ENCODE results near the gene FHIP1B.
"Not testable (repeated sequence)": the region's sequence is repeated elsewhere in the genome, so short reads cannot be mapped to it uniquely, and the experiment has no call there.

The FHIP1B gene

DNA sequence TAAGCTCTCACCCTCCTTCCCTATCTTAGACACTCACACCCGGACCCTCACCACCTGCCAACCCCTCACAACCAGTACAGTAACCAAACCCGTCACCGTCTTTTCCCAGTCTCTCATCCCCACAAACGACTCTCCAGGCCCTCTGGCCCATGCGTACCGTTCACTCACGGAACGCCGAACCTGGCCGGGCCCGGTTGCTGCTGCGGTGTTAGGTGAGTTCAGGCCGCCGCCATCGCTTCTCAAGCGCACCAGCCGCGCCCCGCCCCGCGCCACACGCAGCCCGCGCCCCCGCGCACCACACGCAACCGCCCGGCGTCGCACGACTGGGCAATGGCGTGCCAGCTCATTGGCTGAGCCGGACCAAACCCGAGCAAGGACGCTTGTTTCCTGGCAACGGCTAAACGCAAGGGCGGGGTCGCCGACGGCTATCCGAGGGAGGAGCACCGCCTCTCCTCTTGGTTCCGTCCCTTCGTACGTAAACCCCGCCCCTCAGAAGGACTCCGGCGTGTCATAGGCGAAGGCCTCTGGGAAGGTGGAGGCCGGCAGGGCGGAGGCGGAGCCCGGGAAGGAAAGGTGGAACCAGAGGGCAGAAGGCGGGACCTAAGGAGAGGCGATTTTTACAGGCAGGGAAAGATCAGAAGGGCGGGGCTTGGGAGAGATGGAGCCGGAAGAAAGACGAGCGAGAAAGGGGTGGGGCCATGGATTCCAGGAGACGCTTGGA, at the start of gene FHIP1B:
TSS of gene FHIP1B (minus strand) at position 250 of the 721 bp plus-strand sequence. CDS start 10,120 bp downstream, outside the sequence.
- peak; percentile 100 for DNase-seq

DNA sequence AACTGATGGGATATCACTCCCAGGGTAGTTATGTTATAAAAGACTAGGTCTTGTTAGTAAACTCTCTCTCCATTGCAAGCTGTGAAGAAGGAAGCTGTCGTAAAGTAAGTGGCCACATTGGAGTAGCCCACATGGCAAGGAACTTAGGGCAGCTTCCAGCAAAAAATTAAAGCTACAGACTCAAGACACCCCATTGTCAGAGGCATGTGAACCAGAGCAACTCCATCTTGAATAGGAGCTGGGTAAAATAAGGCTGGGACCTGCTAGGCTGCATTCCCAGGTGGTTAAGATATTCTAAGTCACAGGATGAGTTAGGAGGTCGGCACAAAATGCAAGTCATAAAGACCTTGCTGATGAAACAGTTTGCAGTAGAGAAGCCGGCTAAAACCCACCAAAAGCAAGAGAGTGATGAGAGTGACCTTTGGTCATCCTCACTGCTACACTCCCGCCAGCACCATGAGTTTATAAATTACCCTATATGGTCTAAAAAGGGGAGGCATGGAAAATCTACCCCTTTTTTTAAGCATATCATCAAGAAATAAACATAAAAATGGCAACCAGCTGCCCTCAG, 49.1 kb upstream of the FHIP1B start:
- no peak for DNase-seq

DNA sequence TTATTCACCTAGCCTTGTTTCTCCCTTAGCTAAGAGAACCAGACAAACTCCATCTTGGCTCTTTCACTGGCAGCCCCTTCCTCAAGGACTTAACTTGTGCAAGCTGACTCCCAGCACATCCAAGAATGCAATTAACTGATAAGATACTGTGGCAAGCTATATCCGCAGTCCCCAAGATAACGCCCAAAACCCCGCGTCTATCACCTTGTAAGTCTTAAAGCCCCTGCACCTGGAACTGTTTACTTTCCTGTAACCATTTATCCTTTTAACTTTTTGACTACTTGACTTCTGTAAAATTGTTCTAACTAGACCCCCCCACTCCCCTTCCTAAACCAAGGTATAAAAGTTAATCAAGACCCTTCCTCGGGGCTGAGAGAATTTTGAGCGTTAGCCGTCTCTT, 46.4 kb upstream of the FHIP1B start:
- not testable (repeated sequence) for DNase-seq

GRCh38 chr11:6273188-6273587, 38.8 kb upstream of the FHIP1B start:
- DNase-seq, result no peak

GRCh38 chr11:6271598-6271997, 37.2 kb upstream of the FHIP1B start:
- no peak for DNase-seq

DNA sequence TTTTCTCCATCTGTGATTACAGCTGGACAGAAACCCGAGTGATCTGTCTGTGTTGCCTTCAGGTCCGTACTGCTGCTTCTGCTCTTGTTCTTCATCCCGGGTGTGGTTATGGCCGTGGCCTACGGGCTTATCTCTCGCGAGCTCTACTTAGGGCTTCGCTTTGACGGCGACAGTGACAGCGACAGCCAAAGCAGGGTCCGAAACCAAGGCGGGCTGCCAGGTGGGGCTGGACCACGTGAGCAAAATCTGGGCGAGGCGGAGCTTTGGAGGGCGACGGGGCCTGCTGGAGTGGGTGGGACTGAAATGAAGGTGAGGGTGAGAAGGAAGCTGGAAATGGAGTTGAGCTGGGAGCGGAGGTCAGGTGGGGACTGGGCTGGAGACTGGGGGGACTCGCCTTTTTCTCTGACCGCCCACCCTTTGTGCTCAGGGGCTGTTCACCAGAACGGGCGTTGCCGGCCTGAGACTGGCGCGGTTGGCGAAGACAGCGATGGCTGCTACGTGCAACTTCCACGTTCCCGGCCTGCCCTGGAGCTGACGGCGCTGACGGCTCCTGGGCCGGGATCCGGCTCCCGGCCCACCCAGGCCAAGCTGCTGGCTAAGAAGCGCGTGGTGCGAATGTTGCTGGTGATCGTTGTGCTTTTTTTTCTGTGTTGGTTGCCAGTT, 36.3 kb upstream of the FHIP1B start:
- no peak for DNase-seq

- no peak for DNase-seq
Observed at GRCh38 chr11:6269994-6270393, 35.6 kb upstream of the FHIP1B start.

DNA sequence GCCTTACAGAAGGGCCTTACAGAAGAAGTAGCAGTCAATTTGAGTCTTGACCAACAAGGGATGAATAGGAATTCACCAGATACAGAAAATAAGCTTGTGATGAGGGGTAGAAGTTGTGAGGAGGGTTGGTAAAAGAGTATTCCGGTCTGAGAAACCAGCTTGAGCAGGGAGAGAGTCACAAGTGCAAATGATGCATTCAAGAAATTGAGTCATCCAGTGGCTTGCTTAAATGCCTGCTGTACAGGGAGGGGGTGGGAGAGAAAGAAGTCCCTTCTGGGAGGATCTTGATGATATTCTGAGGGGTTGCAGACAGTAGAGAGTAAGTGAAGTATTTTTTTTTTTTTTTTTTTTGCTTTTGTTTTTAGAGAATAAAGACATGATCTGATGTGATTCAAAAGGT, 34.4 kb upstream of the FHIP1B start:
- DNase-seq, result no peak

GRCh38 chr11:6263662-6264061, 29.2 kb upstream of the FHIP1B start:
- no peak for DNase-seq

GRCh38 chr11:6260207-6260726, 25.8 kb upstream of the FHIP1B start:
- DNase-seq, result no peak

- DNase-seq, result no peak
Observed at GRCh38 chr11:6258571-6259081, 24.2 kb upstream of the FHIP1B start.

GRCh38 chr11:6258141-6258540, 23.7 kb upstream of the FHIP1B start:
- DNase-seq, result no peak

DNA sequence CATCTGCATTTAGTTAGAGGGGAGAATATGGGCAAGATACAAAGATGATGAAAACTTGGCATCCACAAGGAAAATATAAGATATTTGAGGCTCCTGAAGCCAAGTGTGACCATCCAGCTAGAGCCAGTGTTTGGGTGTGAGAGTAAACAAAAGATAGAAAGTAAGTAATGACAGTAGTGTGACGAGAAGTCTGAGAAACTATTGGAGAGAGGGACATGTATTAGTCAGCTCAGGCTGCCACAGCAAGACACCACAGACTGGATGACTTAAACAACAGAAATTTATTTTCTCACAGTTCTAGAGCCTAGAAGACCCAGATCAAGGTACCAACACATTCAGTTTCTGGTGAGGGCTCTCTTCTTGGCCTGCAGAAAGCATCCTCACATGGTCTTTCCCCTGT, 18.8 kb upstream of the FHIP1B start:
- peak; percentile 47 for DNase-seq

GRCh38 chr11:6251990-6252473, 17.6 kb upstream of the FHIP1B start:
- DNase-seq, result no peak

- DNase-seq, result peak; percentile 51
Observed at GRCh38 chr11:6251120-6251733, 16.8 kb upstream of the FHIP1B start.

- DNase-seq, result no peak
Observed at GRCh38 chr11:6249770-6250555, 15.5 kb upstream of the FHIP1B start.

- not testable (repeated sequence) for DNase-seq
Observed at GRCh38 chr11:6248897-6249296, 14.5 kb upstream of the FHIP1B start.

DNA sequence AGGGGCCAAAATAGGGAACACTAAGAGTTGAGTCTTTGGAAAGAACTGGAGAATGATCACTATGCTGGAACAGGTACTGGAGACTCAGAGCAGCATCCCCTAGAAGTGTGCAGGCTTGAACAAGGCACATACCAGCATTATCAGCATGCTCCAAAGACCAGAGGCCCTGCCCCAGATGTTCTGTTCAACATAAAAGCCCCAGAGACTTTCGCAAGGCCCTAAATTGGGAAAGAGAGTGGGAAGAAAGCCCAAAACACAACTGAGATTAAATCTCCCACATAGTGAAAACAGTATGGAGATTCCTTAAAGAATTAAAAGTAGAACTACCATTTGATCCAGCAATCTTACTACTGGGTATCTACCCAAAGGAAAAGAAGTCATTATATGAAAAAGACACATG, 13.8 kb upstream of the FHIP1B start:
- DNase-seq, result no peak

DNA sequence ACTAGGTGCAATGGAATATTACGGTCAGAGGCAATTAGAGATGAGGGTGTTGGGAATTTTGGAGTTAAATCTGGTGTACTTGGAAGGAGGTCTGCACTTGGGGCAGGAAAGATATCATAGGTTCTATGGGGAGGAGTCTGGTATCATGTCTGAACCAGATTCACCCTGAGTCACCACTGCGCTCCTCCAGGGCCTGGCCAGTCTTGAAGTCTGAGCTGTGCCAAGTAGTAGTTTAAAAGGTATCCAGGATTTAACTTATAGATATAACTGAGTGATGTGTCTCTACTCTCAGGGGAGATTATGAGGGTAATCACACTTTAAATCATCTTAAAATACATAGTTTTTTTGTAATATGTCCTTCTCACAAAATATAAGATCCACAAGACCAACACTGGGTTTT, 11.1 kb upstream of the FHIP1B start:
- no peak for DNase-seq

DNA sequence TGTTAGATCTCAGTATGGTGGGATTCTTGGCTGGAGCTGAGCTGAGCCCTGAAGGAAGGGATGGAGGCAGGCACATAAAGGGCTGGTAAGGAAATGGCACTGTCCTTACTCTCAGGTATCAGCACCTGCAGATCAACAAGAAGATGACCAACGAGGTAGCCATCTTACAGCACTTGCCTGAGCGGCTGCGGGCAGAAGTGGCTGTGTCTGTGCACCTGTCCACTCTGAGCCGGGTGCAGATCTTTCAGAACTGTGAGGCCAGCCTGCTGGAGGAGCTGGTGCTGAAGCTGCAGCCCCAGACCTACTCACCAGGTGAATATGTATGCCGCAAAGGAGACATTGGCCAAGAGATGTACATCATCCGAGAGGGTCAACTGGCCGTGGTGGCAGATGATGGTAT, 6.9 kb upstream of the FHIP1B start:
- DNase-seq, result no peak

GRCh38 chr11:6240781-6241180, 6.3 kb upstream of the FHIP1B start:
- DNase-seq, result no peak

- no peak for DNase-seq
Observed at GRCh38 chr11:6240139-6240538, 5.7 kb upstream of the FHIP1B start.
